ENCODE data around the gene ALKBH3.

Gene ALKBH3

GRCh38 chr11:43874078-43874477 is 6.6 kb upstream of the ALKBH3 start:
- no peak for TF ChIP-seq CTCF (IDR thresholded peaks at IDR 0.05; ENCODE audit: insufficient read depth, low read length, missing control alignments)
- H3K4me3 ChIP-seq (ENCODE audit: low read depth, low read length) = no peak overlapping the region
- ChIA-PET CTCF (interaction anchor here (1.2 to 1.6 kb wide), 2 partner anchors 9 to 49 kb away, joined by 3 to 6 read pairs; no protein-coding TSS in a partner anchor), POLR2A (no interaction called here)
- DNase-seq (ENCODE audit: low read depth, low spot score) = no peak

- CTCF ChIA-PET = no interaction called here
- H3K4me3 ChIP-seq (ENCODE audit: low read depth, low read length) = no peak overlapping the region
- POLR2A ChIA-PET = no interaction called here
- DNase-seq (ENCODE audit: low read depth, low spot score) = no peak
- no peak for TF ChIP-seq CTCF (IDR thresholded peaks at IDR 0.05; ENCODE audit: insufficient read depth, low read length, missing control alignments)
These were observed 5.9 kb upstream of the ALKBH3 start for GRCh38 chr11:43874738-43875137.

- peak overlapping the region; percentile 88 for H3K4me3 ChIP-seq (ENCODE audit: low read depth, low read length)
- DNase-seq (ENCODE audit: low read depth, low spot score) = no peak
- CTCF ChIA-PET = interaction anchor here (1.0 to 2.8 kb wide), 5 partner anchors 9 to 311 kb away, joined by 3 to 13 read pairs (median 3); no protein-coding TSS in a partner anchor
These were observed 617 bp upstream of the ALKBH3 start for GRCh38 chr11:43879789-43880639.

GRCh38 chr11:43892851-43893250 is 12.2 kb downstream of the ALKBH3 start:
- ChIA-PET POLR2A (no interaction called here), CTCF (interaction anchor here (0.7 to 14.4 kb wide), 5 partner anchors 11 to 201 kb away, joined by 3 to 444 read pairs (median 24); partner anchors contain the start of gene C11orf96)
- no peak for TF ChIP-seq CTCF (IDR thresholded peaks at IDR 0.05; ENCODE audit: insufficient read depth, low read length, missing control alignments)
- DNase-seq (ENCODE audit: low read depth, low spot score) = no peak
- H3K4me3 ChIP-seq (ENCODE audit: low read depth, low read length) = no peak overlapping the region

More at GRCh38 chr11:43879789-43880639, 617 bp upstream of the ALKBH3 start:
- no peak for TF ChIP-seq CTCF (IDR thresholded peaks at IDR 0.05; ENCODE audit: insufficient read depth, low read length, missing control alignments)
- POLR2A ChIA-PET = interaction anchor here (0.6 kb wide), 1 partner anchor 71 kb away, joined by 3 read pairs; no protein-coding TSS in a partner anchor

- TF ChIP-seq CTCF (IDR thresholded peaks at IDR 0.05; ENCODE audit: insufficient read depth, low read length, missing control alignments) = no peak
- ChIA-PET CTCF (interaction anchor here (0.9 to 14.4 kb wide), 6 partner anchors 10 to 144 kb away, joined by 3 to 444 read pairs (median 14); partner anchors contain the start of gene C11orf96), POLR2A (no interaction called here)
- no peak overlapping the region for H3K4me3 ChIP-seq (ENCODE audit: low read depth, low read length)
- DNase-seq (ENCODE audit: low read depth, low spot score) = no peak
These were observed 13.9 kb downstream of the ALKBH3 start for GRCh38 chr11:43894546-43894945.

- POLR2A ChIA-PET = no interaction called here
- CTCF ChIA-PET = interaction anchor here (0.8 to 14.4 kb wide), 3 partner anchors 13 to 143 kb away, joined by 3 to 444 read pairs (median 180); partner anchors contain the start of gene C11orf96
- TF ChIP-seq CTCF (IDR thresholded peaks at IDR 0.05; ENCODE audit: insufficient read depth, low read length, missing control alignments) = no peak
- H3K4me3 ChIP-seq (ENCODE audit: low read depth, low read length) = no peak overlapping the region
- no peak for DNase-seq (ENCODE audit: low read depth, low spot score)
These were observed 15.0 kb downstream of the ALKBH3 start for GRCh38 chr11:43895601-43896000.
